ENCODE results near the gene TECPR2. TPM values are rescaled to one million over a fixed set of nuclear protein-coding genes. Genes with fewer than 3 reads are reported as not detected.

The TECPR2 gene
- total RNA-seq, 1 experiment from 2014 or later: 12.2 TPM

DNA sequence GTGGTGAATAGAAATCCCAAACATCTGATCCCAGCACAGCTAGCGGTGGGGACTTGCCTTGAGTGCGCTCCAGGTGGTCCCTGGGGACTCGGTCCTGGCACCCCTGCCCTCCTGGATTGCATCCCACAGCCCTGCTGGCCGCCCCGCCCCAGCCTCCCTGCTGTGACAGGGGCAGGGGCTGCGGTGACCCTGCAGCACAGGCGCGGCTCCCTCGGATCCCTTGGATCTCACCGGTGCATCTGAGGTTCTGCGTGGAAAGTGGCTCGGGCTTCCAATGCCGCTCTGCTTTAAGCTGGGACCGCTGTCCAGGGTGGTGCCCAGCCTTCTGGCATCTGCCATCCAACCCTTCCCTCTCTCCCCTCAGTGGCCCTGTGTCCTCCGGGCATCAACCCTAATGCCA is 130.8 kb downstream of the TECPR2 start (continued):
- TF ChIP-seq FOSL1 (IDR thresholded peaks at IDR 0.05; ENCODE audit: low read depth): no peak
- no peak for TF ChIP-seq ELF1 (IDR thresholded peaks at IDR 0.05; ENCODE audit: borderline replicate concordance, low read depth)
- TF ChIP-seq EGR1 (IDR thresholded peaks at IDR 0.05; ENCODE audit: low read depth): no peak
- no peak for TF ChIP-seq SRF (IDR thresholded peaks at IDR 0.05; ENCODE audit: low read depth)
- no peak for TF ChIP-seq ZNF274 (IDR thresholded peaks at IDR 0.05; ENCODE audit: low read depth, low read length)

- H3K27ac ChIP-seq (ENCODE audit: low read depth, low read length): no peak overlapping the region
Measured at GRCh38 chr14:102495491-102496330, 133.0 kb downstream of the TECPR2 start.

More at GRCh38 chr14:102495491-102496330, 133.0 kb downstream of the TECPR2 start:
- Histone ChIP-seq H3K4me3 (replicated peaks in 1 of 2; ENCODE audit: low read depth in 1 of 2, low read length in 2 of 2) (no peak overlapping the region), H3K4me1 (ENCODE audit: control insufficient read depth in 1 of 2, insufficient read depth in 2 of 2, low read length in 2 of 2) (no peaks in the 10 kb centered on the region), H3K27me3 (ENCODE audit: insufficient read depth, low read length) (no peaks in the 10 kb centered on the region), H3K79me2 (ENCODE audit: insufficient read depth, low read length) (no peaks in the 10 kb centered on the region), H2AFZ (ENCODE audit: low read depth, low read length, poor library complexity, severe bottlenecking) (no peak overlapping the region), H3K9me3 (ENCODE audit: control insufficient read depth in 1 of 2, insufficient read depth in 1 of 2, low read depth in 1 of 2, low read length in 2 of 2) (no peaks in the 10 kb centered on the region), H3K4me2 (ENCODE audit: low read length) (no peak overlapping the region), H4K20me1 (ENCODE audit: insufficient read depth) (no peaks in the 10 kb centered on the region), H3K36me3 (ENCODE audit: control insufficient read depth in 1 of 2, insufficient read depth in 2 of 2, low read length in 2 of 2) (no peaks in the 10 kb centered on the region), H3K9me2 (ENCODE audit: insufficient read depth) (no peaks in the 10 kb centered on the region), H3K9ac (ENCODE audit: low read length) (no peak overlapping the region)
- no TSS peak for BruUV-seq (replicated peaks)
- intact Hi-C loops (cut with micrococcal nuclease): no loop called here
- ATAC-seq (no peak), DNase-seq (ENCODE audit: low read depth, low spot score) (no peak)
- CTCF ChIA-PET: no interaction called here
- TF ChIP-seq ELF1 (IDR thresholded peaks at IDR 0.05; ENCODE audit: borderline replicate concordance, low read depth) (no peak), ZBTB33 (IDR thresholded peaks at IDR 0.05; ENCODE audit: extremely low read depth, insufficient replicate concordance, low read length) (no peak), SIN3A (IDR thresholded peaks at IDR 0.05; ENCODE audit: low read depth) (no peak), JUND (IDR thresholded peaks at IDR 0.05) (no peak), TCF7L2 (IDR thresholded peaks at IDR 0.05; ENCODE audit: borderline replicate concordance, extremely low read depth, insufficient read depth, insufficient read length) (no peak), EZH2 (IDR thresholded peaks at IDR 0.05) (no peak), MAX (IDR thresholded peaks at IDR 0.05) (no peak), ATF3 (IDR thresholded peaks at IDR 0.05) (no peak), ZNF274 (IDR thresholded peaks at IDR 0.05; ENCODE audit: low read depth, low read length) (no peak), RAD21 (IDR thresholded peaks at IDR 0.05; ENCODE audit: low read depth) (no peak), EGR1 (IDR thresholded peaks at IDR 0.05; ENCODE audit: low read depth) (no peak), CTCF (IDR thresholded peaks at IDR 0.05 in 2 of 3, conservative IDR thresholded peaks at IDR 0.05 in 1 of 3; ENCODE audit: borderline replicate concordance in 1 of 3, insufficient read depth in 1 of 3, low read depth in 2 of 3, low read length in 2 of 3) (no peak), POLR2A (IDR thresholded peaks at IDR 0.05; ENCODE audit: borderline replicate concordance, extremely low read depth, insufficient read depth, insufficient read length) (no peak), CEBPB (IDR thresholded peaks at IDR 0.05; ENCODE audit: low read depth) (no peak)
- TF ChIP-seq, protein P1, sequence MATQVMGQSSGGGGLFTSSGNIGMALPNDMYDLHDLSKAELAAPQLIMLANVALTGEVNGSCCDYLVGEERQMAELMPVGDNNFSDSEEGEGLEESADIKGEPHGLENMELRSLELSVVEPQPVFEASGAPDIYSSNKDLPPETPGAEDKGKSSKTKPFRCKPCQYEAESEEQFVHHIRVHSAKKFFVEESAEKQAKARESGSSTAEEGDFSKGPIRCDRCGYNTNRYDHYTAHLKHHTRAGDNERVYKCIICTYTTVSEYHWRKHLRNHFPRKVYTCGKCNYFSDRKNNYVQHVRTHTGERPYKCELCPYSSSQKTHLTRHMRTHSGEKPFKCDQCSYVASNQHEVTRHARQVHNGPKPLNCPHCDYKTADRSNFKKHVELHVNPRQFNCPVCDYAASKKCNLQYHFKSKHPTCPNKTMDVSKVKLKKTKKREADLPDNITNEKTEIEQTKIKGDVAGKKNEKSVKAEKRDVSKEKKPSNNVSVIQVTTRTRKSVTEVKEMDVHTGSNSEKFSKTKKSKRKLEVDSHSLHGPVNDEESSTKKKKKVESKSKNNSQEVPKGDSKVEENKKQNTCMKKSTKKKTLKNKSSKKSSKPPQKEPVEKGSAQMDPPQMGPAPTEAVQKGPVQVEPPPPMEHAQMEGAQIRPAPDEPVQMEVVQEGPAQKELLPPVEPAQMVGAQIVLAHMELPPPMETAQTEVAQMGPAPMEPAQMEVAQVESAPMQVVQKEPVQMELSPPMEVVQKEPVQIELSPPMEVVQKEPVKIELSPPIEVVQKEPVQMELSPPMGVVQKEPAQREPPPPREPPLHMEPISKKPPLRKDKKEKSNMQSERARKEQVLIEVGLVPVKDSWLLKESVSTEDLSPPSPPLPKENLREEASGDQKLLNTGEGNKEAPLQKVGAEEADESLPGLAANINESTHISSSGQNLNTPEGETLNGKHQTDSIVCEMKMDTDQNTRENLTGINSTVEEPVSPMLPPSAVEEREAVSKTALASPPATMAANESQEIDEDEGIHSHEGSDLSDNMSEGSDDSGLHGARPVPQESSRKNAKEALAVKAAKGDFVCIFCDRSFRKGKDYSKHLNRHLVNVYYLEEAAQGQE (IDR thresholded peaks at IDR 0.05; ENCODE audit: low read depth): no peak
- RAD21 ChIA-PET (ENCODE audit: low non-redundant PET in 1 of 2, low total read pairs in 2 of 2, uncharacterized antibody in 2 of 2, unreplicated experiment in 2 of 2): no interaction called here
- POLR2A ChIA-PET: no interaction called here
